ENCODE measurements around the gene IL16. TPM values are rescaled to one million over a fixed set of nuclear protein-coding genes. Genes with fewer than 3 reads are reported as not detected.

Gene IL16
- polyA plus RNA-seq, 1 experiment: 0.01 TPM

DNA sequence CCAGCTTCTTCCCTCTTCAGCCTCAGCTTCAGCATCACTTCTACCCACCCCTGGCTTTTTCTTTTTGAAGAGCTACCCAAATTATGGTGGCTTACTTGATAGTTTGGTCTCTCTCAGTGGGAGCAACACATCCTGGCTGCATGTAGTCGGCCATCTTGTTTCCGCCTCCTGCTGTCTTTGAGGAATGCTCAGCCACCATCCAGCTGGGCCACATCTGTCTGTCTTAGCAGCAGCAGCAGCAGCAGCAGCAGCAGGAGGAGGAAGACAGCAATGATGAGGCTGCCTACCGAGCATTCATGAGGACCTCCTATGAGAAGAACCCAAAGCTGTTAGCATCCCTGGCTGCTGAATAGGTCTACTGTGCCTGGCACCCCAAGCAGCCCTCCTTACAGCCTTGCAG lies 19.7 kb downstream of the IL16 start:
- H3K36me3 ChIP-seq (ENCODE audit: control insufficient read depth, insufficient read depth, low read length): no peaks in the 10 kb centered on the region
- POLR2A ChIA-PET: no interaction called here
- CTCF ChIA-PET: interaction anchor here (0.6 to 1.4 kb wide), 2 partner anchors 50 to 199 kb away, joined by 3 read pairs; no protein-coding TSS in a partner anchor

DNA sequence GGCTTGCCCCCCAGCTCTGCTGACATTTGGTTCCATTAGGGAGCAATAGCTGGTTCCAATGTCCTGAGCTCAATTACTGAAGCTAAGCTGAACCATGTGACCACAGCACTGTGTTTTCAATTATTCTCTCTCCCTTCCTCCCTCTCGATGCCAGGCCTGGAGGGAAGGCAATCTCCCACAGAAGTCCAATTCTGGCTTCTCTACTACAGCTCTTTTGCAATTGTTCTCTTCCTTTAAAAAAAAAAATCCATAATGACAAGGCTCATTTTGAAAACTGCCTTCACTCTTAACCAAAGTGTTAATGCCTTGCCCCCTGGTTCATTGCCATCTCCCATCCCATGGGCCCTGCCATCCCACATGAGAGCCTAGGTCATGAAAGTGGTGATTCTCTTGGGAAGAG lies 24.8 kb downstream of the IL16 start:
- no peak for DNase-seq (ENCODE audit: low read depth)
- H3K27me3 ChIP-seq (ENCODE audit: control insufficient read depth, insufficient read depth, low read length): peaks cover 2% of the 10 kb centered on the region; the same call in 1 of the 2 replicates

More for the DNA sequence above, 19.7 kb downstream of the IL16 start:
- TF ChIP-seq, protein P1, sequence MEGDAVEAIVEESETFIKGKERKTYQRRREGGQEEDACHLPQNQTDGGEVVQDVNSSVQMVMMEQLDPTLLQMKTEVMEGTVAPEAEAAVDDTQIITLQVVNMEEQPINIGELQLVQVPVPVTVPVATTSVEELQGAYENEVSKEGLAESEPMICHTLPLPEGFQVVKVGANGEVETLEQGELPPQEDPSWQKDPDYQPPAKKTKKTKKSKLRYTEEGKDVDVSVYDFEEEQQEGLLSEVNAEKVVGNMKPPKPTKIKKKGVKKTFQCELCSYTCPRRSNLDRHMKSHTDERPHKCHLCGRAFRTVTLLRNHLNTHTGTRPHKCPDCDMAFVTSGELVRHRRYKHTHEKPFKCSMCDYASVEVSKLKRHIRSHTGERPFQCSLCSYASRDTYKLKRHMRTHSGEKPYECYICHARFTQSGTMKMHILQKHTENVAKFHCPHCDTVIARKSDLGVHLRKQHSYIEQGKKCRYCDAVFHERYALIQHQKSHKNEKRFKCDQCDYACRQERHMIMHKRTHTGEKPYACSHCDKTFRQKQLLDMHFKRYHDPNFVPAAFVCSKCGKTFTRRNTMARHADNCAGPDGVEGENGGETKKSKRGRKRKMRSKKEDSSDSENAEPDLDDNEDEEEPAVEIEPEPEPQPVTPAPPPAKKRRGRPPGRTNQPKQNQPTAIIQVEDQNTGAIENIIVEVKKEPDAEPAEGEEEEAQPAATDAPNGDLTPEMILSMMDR (IDR thresholded peaks at IDR 0.05; ENCODE audit: insufficient read depth, low read depth, low read length): no peak
- H3K4me3 ChIP-seq (ENCODE audit: low read depth, low read length): no peak overlapping the region
- DNase-seq (ENCODE audit: low read depth): no peak
- peaks cover 3% of the 10 kb centered on the region; the same call in 1 of the 2 replicates for H3K27me3 ChIP-seq (ENCODE audit: control insufficient read depth, insufficient read depth, low read length)

DNA sequence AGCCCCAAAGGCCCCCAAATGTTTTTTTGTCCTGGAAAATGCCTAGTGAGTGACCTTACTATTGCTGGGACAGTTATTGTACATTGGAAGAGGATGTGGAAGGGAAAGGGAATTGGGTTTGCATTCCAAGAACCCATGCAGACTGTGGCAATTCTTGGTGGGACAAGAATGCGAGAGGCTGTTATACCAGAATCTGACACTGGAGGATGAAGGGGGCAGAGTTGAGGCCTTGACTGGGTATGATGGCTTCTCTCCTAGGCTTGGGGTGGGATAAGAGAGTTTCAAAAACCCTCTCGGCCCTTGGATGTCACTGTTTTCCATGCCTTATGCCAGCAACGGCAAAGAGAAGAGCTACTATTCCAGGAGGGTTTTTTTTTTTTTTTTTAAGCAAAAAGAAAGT lies 25.3 kb downstream of the IL16 start:
- no peak overlapping the region for H3K4me3 ChIP-seq (ENCODE audit: low read depth, low read length)
- ChIA-PET CTCF (interaction anchor here (0.6 kb wide), 1 partner anchor 32 kb away, joined by 5 read pairs; no protein-coding TSS in a partner anchor), POLR2A (no interaction called here)
- TF ChIP-seq, protein P1 (IDR thresholded peaks at IDR 0.05; ENCODE audit: insufficient read depth, low read depth, low read length): no peak
- no peak for DNase-seq (ENCODE audit: low read depth)
- no peaks in the 10 kb centered on the region for H3K36me3 ChIP-seq (ENCODE audit: control insufficient read depth, insufficient read depth, low read length)
- H3K27me3 ChIP-seq (ENCODE audit: control insufficient read depth, insufficient read depth, low read length): peaks cover 2% of the 10 kb centered on the region; the same call in 1 of the 2 replicates

More for the DNA sequence above, 24.8 kb downstream of the IL16 start:
- POLR2A ChIA-PET: no interaction called here
- Histone ChIP-seq H3K36me3 (ENCODE audit: control insufficient read depth, insufficient read depth, low read length) (no peaks in the 10 kb centered on the region), H3K4me3 (ENCODE audit: low read depth, low read length) (no peak overlapping the region)
- CTCF ChIA-PET: interaction anchor here (0.6 to 1.3 kb wide), 4 partner anchors 9 to 54 kb away, joined by 3 to 5 read pairs (median 4); no protein-coding TSS in a partner anchor
- TF ChIP-seq, protein P1 (IDR thresholded peaks at IDR 0.05; ENCODE audit: insufficient read depth, low read depth, low read length): no peak

DNA sequence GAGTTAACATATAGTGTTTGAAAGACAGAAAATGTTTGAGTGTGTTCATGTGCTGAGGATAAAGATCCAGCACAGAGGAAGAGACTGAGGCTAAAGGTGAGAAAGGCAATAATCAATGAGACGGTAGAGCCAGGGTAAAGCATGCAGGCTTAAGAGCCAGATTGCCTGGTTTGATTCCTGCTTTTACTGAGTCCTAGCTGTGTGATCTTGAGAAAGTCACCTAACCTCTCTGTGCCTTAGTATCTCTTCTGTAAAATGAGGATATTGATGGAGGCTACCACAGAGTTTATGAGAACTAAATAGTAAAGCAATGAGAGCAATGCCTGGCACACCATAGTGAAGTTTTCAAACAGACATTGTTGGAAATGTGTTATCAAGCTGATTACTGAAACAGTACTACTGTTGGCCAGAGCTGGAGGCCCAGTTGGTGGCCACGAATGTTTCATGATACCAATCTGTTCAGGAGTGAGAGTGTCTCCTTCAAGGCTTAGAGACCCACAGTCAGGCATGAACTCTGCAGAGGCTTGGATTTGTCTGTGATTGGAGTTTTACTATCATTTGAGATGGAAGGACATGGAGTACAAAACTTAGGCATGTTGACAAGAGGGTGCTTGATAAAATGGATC lies 26.8 kb downstream of the IL16 start:
- ChIA-PET CTCF (no interaction called here), POLR2A (no interaction called here)
- no peak overlapping the region for H3K4me3 ChIP-seq (ENCODE audit: low read depth, low read length)
- DNase-seq (ENCODE audit: low read depth): no peak
- TF ChIP-seq, protein P1 (IDR thresholded peaks at IDR 0.05; ENCODE audit: insufficient read depth, low read depth, low read length): no peak
- peaks cover 2% of the 10 kb centered on the region; the same call in 1 of the 2 replicates for H3K27me3 ChIP-seq (ENCODE audit: control insufficient read depth, insufficient read depth, low read length)
- H3K36me3 ChIP-seq (ENCODE audit: control insufficient read depth, insufficient read depth, low read length): no peaks in the 10 kb centered on the region

DNA sequence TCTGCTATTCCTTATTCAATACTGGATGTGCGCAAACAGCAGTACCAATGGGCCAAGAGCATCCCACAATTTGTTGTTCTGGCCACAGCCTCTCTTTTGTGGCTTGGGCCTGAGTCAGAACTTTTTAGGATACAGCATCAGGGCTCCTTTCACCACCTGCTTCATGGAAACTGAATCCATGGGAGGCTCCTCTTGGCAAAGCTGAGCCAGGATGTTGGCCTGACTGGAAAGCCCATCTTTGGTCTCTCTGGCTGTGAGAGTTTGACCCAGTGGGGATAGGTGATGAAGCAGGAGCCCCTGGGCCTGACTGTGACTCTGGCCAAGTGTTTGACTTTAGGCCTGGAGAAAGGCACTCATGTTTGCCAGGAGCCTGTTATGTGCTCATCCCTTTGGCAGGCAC lies 27.6 kb downstream of the IL16 start:
- Histone ChIP-seq H3K27me3 (ENCODE audit: control insufficient read depth, insufficient read depth, low read length) (peaks cover 2% of the 10 kb centered on the region; the same call in 1 of the 2 replicates), H3K36me3 (ENCODE audit: control insufficient read depth, insufficient read depth, low read length) (no peaks in the 10 kb centered on the region), H3K4me3 (ENCODE audit: low read depth, low read length) (no peak overlapping the region)
- ChIA-PET CTCF (no interaction called here), POLR2A (no interaction called here)
- DNase-seq (ENCODE audit: low read depth): no peak
- TF ChIP-seq, protein P1 (IDR thresholded peaks at IDR 0.05; ENCODE audit: insufficient read depth, low read depth, low read length): no peak
